Spinal cord (tissue), 10 donors: Measurements from ENCODE around the gene STK33. TPM values are rescaled to one million over a fixed set of nuclear protein-coding genes. Genes with fewer than 3 reads are reported as not detected.

Source experiments
- DNase-seq, 6 donors: peaks; one replicate each; pipeline versions ENCODE4 v3.0.0 to v3.0.0-alpha.2; 2013 to 2015; ENCODE audit warnings: low spot score in 6 of 6, low read depth in 4 of 6
- H3K27ac ChIP-seq: one replicate; pipeline ENCODE4 v1.5.1; 2013; ENCODE audit warnings: low read depth, low read length, control low read depth
- H3K27me3 ChIP-seq: one replicate; pipeline ENCODE4 v1.6.1; 2013; ENCODE audit warnings: low read length; ENCODE audit not compliant: control insufficient read depth, insufficient read depth
- H3K36me3 ChIP-seq: one replicate; pipeline ENCODE4 v1.6.1; 2013; ENCODE audit warnings: low read length; ENCODE audit not compliant: control insufficient read depth, insufficient read depth
- H3K4me1 ChIP-seq: one replicate; pipeline ENCODE4 v1.6.1; 2013; ENCODE audit warnings: low read length; ENCODE audit not compliant: control insufficient read depth, insufficient read depth
- H3K4me3 ChIP-seq: one replicate; pipeline ENCODE4 v1.5.1; 2013; ENCODE audit warnings: low read depth, low read length, control low read depth
- H3K9me3 ChIP-seq: one replicate; pipeline ENCODE4 v1.6.1; 2013; ENCODE audit warnings: low read length; ENCODE audit not compliant: control insufficient read depth, insufficient read depth
- WGBS: methylation state at CpG from one replicate; pipeline ENCODE4 v1.1.5; 2013; ENCODE audit warnings: missing lambda C conversion rate; ENCODE audit not compliant: insufficient coverage; 5-methylcytosine and 5-hydroxymethylcytosine counted together
- polyA plus RNA-seq, 2 donors: library from polyadenylated mRNA; unstranded; fragments of 120-200 nt; gene quantifications; one replicate each; pipeline ENCODE4 v1.2.1, GENCODE V29; 2013; ENCODE audit not compliant: insufficient read length in 2 of 2
- total RNA-seq, 2 donors: library from RNA; depleted of rRNA in 1 of 2; stranded (reverse); fragments of 120-200 nt in 1 of 2; fragments of >200 nt in 1 of 2; gene quantifications; one replicate each; pipeline versions ENCODE4 v1.2.3 to v1.2.4, GENCODE V29; 2013 to 2014
- donor health status: healthy.

Gene STK33
- total and polyA plus RNA-seq, 4 donors = 23.0 to 40.6 (median 27.1) TPM

- Histone ChIP-seq H3K27ac (no peak overlapping the region), H3K9me3 (no peaks in the 10 kb centered on the region), H3K4me3 (no peak overlapping the region), H3K36me3 (peaks cover 4% of the 10 kb centered on the region), H3K27me3 (no peaks in the 10 kb centered on the region), H3K4me1 (peaks cover 6% of the 10 kb centered on the region)
- no peak for DNase-seq
- 93% methylated on average over 6 of the region's 6 CpGs for WGBS
Measured at GRCh38 chr11:8366316-8366715, 227.7 kb downstream of the STK33 start.

GRCh38 chr11:8365216-8365941 lies 228.6 kb downstream of the STK33 start:
- peaks cover 4% of the 10 kb centered on the region for H3K36me3 ChIP-seq
- DNase-seq = no peak
- H3K4me1 ChIP-seq = peaks cover 10% of the 10 kb centered on the region
- H3K4me3 ChIP-seq = no peak overlapping the region
- WGBS = 73% methylated on average over 8 of the region's 11 CpGs
- H3K9me3 ChIP-seq = no peaks in the 10 kb centered on the region
- H3K27ac ChIP-seq = no peak overlapping the region
- H3K27me3 ChIP-seq = no peaks in the 10 kb centered on the region

GRCh38 chr11:8363921-8364320 lies 230.1 kb downstream of the STK33 start:
- no peaks in the 10 kb centered on the region for H3K27me3 ChIP-seq
- H3K4me3 ChIP-seq = no peak overlapping the region
- WGBS = 92% methylated on average over 10 of the region's 15 CpGs
- H3K36me3 ChIP-seq = peaks cover 4% of the 10 kb centered on the region
- no peaks in the 10 kb centered on the region for H3K9me3 ChIP-seq
- peaks cover 10% of the 10 kb centered on the region for H3K4me1 ChIP-seq
- H3K27ac ChIP-seq = no peak overlapping the region
- DNase-seq = no peak

GRCh38 chr11:8362899-8363298 lies 231.1 kb downstream of the STK33 start:
- Histone ChIP-seq H3K36me3 (peaks cover 4% of the 10 kb centered on the region), H3K4me1 (peaks cover 4% of the 10 kb centered on the region), H3K9me3 (no peaks in the 10 kb centered on the region), H3K4me3 (no peak overlapping the region), H3K27ac (no peak overlapping the region), H3K27me3 (no peaks in the 10 kb centered on the region)
- WGBS = 76% methylated on average over 5 of the region's 8 CpGs
- no peak for DNase-seq

GRCh38 chr11:8362491-8362890 lies 231.5 kb downstream of the STK33 start:
- no peak overlapping the region for H3K27ac ChIP-seq
- peaks cover 4% of the 10 kb centered on the region for H3K36me3 ChIP-seq
- no peak for DNase-seq
- H3K4me3 ChIP-seq = no peak overlapping the region
- WGBS = 100% methylated on average over 4 of the region's 4 CpGs
- H3K4me1 ChIP-seq = peaks cover 5% of the 10 kb centered on the region
- H3K27me3 ChIP-seq = no peaks in the 10 kb centered on the region
- H3K9me3 ChIP-seq = no peaks in the 10 kb centered on the region

GRCh38 chr11:8361664-8362210 lies 232.3 kb downstream of the STK33 start:
- Histone ChIP-seq H3K36me3 (peaks cover 4% of the 10 kb centered on the region), H3K27ac (no peak overlapping the region), H3K4me3 (no peak overlapping the region), H3K9me3 (no peaks in the 10 kb centered on the region), H3K4me1 (peaks cover 13% of the 10 kb centered on the region), H3K27me3 (no peaks in the 10 kb centered on the region)
- no peak for DNase-seq
- 94% methylated on average over 8 of the region's 12 CpGs for WGBS

GRCh38 chr11:8361206-8361605 lies 232.8 kb downstream of the STK33 start:
- Histone ChIP-seq H3K9me3 (no peaks in the 10 kb centered on the region), H3K27ac (no peak overlapping the region), H3K36me3 (peaks cover 4% of the 10 kb centered on the region), H3K27me3 (no peaks in the 10 kb centered on the region), H3K4me1 (peaks cover 14% of the 10 kb centered on the region), H3K4me3 (no peak overlapping the region)
- 99% methylated on average over 7 of the region's 7 CpGs for WGBS
- DNase-seq = no peak

- Histone ChIP-seq H3K4me1 (peaks cover 18% of the 10 kb centered on the region), H3K36me3 (peaks cover 4% of the 10 kb centered on the region), H3K9me3 (no peaks in the 10 kb centered on the region), H3K27ac (no peak overlapping the region), H3K27me3 (no peaks in the 10 kb centered on the region), H3K4me3 (no peak overlapping the region)
- peak in 1 of 6 donors; percentile 49 for DNase-seq
- 69% methylated on average over 8 of the region's 9 CpGs for WGBS
Measured at GRCh38 chr11:8360086-8360828, 233.8 kb downstream of the STK33 start.

- H3K4me3 ChIP-seq = no peak overlapping the region
- no peaks in the 10 kb centered on the region for H3K27me3 ChIP-seq
- H3K4me1 ChIP-seq = peaks cover 25% of the 10 kb centered on the region
- no peaks in the 10 kb centered on the region for H3K9me3 ChIP-seq
- DNase-seq = no peak
- no peak overlapping the region for H3K27ac ChIP-seq
- WGBS = 100% methylated on average over 2 of the region's 6 CpGs
- H3K36me3 ChIP-seq = peaks cover 4% of the 10 kb centered on the region
Measured at GRCh38 chr11:8359521-8359920, 234.5 kb downstream of the STK33 start.
